Uterus (tissue), 4 donors: ENCODE data around the gene DIRAS1. TPM values are rescaled to one million over a fixed set of nuclear protein-coding genes. Genes with fewer than 3 reads are reported as not detected.

Source experiments
- DNase-seq, 2 donors: peaks; one replicate each; pipeline ENCODE4 v3.0.0-alpha.2; 2019 to 2020
- H3K27ac ChIP-seq, 2 donors: fragments of 200-600 bp; sonication (generic); 1 replicate in 1 of 2; 2 replicates in 1 of 2; pipeline ENCODE4 v1.5.1; 2016 to 2018
- H3K27me3 ChIP-seq, 2 donors: fragments of 200-600 bp; sonication (generic); one replicate each; pipeline ENCODE4 v1.5.1; 2018 to 2019; ENCODE audit warnings: control low read depth in 1 of 2
- H3K36me3 ChIP-seq, 2 donors: fragments of 200-600 bp; sonication (generic); one replicate each; pipeline ENCODE4 v1.5.1; 2019; ENCODE audit warnings: control low read depth in 1 of 2
- H3K4me1 ChIP-seq, 2 donors: fragments of 200-600 bp; sonication (generic); one replicate each; pipeline ENCODE4 v1.5.1; 2018 to 2019; ENCODE audit warnings: control low read depth in 1 of 2
- H3K4me3 ChIP-seq, 2 donors: fragments of 200-600 bp; sonication (generic); 1 replicate in 1 of 2; 2 replicates in 1 of 2; pipeline ENCODE4 v1.5.1; 2018 to 2019; ENCODE audit warnings: mild to moderate bottlenecking in 1 of 2
- H3K9me3 ChIP-seq, 2 donors: fragments of 200-600 bp; sonication (generic); one replicate each; pipeline ENCODE4 v1.5.1; 2019; ENCODE audit warnings: control low read depth in 1 of 2
- POLR2A ChIP-seq, 2 donors: fragments of 450-650 bp; IDR thresholded peaks; one replicate each; pipeline ENCODE4 v1.6.1; 2016; ENCODE audit warnings: antibody characterized with exemption in 2 of 2, mild to moderate bottlenecking in 1 of 2, moderate library complexity in 1 of 2
- intact Hi-C: fragments of 100-400 bp; cut with DNase I; formaldehyde crosslinking; loops from one replicate; pipeline ENCODE4 v1.15.1; 2023; ENCODE audit warnings: low total_unique reads
- total RNA-seq, 4 donors: library from RNA; depleted of rRNA in 3 of 4; stranded (reverse); fragments of >200 nt in 3 of 4; gene quantifications; one replicate each; pipeline versions ENCODE4 v1.1.0 to v1.2.4, GENCODE V29; 2014 to 2023
- TF ChIP-seq, protein P1 (sequence below), 4 experiments: fragments of 200-600 bp in 2 of 4; fragments of 450-650 bp in 2 of 4; sonication (generic) in 2 of 4; IDR thresholded peaks; one replicate each; pipeline ENCODE4 v1.5.1; 2016 to 2019; ENCODE audit warnings: antibody characterized with exemption in 4 of 4, mild to moderate bottlenecking in 2 of 4, moderate library complexity in 1 of 4
- donor health status: DM: yes; HTN: yes; CAD: no.

Gene DIRAS1
- total RNA-seq, 4 donors from 2014 or later, result 1.0 to 34.1 (median 4.9) TPM

DNA sequence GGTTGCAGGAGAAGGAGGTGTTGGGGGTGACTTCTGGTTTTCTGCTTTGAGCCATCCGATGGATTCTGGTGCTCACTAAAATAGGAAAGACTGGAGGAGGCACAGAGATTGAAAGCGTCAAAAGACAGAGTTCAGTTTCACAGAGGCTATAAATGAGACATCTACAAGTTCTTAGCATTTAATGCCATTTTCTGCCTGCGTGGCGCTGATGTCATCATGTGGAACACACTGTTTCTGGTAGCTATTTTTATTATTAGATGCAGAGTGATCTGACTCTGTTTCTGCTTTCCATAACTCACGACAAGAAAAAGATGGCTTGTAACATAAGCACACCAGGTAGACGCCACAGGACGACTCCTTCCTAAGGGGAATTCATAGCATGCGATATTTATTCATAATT lies 21.9 kb upstream of the DIRAS1 start:
- Histone ChIP-seq H3K4me3 (no peak overlapping the region), H3K27ac (no peak overlapping the region), H3K4me1 (no peaks in the 10 kb centered on the region), H3K36me3 (no peaks in the 10 kb centered on the region), H3K9me3 (no peaks in the 10 kb centered on the region), H3K27me3 (no peaks in the 10 kb centered on the region)
- TF ChIP-seq, protein P1, sequence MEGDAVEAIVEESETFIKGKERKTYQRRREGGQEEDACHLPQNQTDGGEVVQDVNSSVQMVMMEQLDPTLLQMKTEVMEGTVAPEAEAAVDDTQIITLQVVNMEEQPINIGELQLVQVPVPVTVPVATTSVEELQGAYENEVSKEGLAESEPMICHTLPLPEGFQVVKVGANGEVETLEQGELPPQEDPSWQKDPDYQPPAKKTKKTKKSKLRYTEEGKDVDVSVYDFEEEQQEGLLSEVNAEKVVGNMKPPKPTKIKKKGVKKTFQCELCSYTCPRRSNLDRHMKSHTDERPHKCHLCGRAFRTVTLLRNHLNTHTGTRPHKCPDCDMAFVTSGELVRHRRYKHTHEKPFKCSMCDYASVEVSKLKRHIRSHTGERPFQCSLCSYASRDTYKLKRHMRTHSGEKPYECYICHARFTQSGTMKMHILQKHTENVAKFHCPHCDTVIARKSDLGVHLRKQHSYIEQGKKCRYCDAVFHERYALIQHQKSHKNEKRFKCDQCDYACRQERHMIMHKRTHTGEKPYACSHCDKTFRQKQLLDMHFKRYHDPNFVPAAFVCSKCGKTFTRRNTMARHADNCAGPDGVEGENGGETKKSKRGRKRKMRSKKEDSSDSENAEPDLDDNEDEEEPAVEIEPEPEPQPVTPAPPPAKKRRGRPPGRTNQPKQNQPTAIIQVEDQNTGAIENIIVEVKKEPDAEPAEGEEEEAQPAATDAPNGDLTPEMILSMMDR (IDR thresholded peaks at IDR 0.05), result no peak
- no peak for TF ChIP-seq POLR2A (IDR thresholded peaks at IDR 0.05)
- intact Hi-C loops, result no loop called here
- DNase-seq, result no peak

DNA sequence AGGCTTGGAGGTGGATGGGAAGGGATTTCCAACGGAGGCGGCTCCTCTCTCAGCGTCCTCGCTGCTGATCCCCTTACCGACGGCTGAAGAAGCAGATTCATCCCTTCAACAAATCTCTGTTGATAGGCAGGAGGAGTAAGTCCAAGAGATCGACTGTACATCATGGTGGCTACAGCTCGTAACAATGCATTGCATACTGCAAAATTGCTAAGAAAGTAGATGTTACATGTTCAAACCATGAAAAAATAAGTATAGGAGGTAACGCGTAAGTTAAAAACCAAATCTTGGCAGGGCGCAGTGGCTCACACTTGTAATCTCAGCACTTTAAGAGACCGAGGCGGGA lies 19.1 kb upstream of the DIRAS1 start:
- no peak for TF ChIP-seq POLR2A (IDR thresholded peaks at IDR 0.05)
- TF ChIP-seq, protein P1 (IDR thresholded peaks at IDR 0.05), result no peak
- no peak for DNase-seq
- intact Hi-C loops, result no loop called here
- Histone ChIP-seq H3K27me3 (no peaks in the 10 kb centered on the region), H3K9me3 (no peaks in the 10 kb centered on the region), H3K36me3 (no peaks in the 10 kb centered on the region), H3K4me3 (peak overlapping the region in 1 of 2 donors; percentile 92), H3K27ac (no peak overlapping the region), H3K4me1 (peaks cover 0 to 4% of the 10 kb centered on the region in 2 donors)

DNA sequence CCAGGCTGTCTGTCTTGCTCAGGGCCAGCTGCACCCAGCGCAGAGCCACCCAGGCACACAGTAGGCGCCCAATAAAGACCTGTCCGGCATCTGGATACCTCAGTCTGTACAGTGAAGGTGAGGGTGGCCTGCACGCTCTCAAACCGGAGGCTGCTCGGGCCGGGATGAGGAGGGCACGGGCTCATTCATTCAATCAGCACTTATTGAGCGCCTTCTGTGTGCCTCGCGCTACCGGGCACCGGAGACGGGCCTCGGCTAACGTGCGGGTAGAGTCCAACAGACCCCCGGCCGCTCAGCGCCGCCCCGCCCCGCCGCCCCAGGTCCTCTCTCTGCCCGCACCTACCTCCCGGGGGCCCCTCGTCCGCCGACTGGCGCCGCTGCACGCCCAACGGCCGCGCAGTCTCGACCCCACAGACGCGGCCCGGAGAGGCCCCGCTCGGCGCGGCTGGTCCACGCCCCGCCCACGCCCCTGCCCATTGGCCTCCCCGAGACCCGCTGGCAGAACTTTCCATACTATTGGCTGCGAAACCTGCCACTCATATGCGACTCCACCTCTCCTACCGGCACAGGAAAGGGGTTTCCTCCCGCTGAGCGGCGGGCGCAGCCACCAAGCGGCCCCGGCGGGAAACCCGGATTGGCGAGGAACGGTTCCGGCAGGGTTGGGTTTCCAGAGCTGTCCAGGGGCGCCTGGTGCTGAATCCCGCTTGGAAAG lies 18.6 kb upstream of the DIRAS1 start, which contains the start of gene SLC39A3:
Gene SLC39A3, minus strand, starts transcription at position 416 of the 712 bp plus-strand sequence. CDS start 2,760 bp downstream, outside the sequence.
- DNase-seq, result peak; percentile 99
- Histone ChIP-seq H3K27ac (peak within 1 kb of the TSS in 1 of 2 donors; percentile 73), H3K36me3 (no peaks in the 10 kb centered on the region)

DNA sequence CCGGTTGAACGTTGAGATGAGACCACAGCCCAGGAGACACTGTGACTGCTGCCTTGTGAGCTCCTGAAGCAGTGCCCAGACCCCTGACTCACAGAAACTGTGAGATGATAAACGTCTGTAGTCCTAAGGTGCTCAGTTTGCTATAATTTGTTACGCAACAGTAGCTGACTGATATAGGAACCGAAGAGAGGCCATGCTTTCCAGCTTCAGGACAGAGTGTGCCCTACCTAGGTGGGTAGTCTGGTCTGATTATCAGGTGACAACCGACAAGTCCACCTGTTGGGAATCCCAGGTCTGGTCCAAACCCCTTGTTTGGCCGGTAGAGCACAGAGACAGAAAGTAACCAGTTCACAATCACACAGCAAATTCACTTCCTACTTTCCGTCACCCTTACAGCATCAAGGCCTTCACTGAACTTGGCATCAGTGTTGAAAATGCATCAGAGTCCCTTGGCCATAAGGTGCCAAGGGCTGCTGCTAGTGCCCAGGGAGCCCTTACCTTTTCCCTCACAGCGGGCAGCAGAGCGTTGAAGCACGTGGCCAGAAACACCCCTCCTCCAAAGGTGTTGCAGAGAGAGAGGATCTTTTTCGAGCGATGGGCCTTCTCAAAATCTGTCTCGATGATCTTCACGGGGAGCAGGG lies 15.5 kb upstream of the DIRAS1 start:
- H3K9me3 ChIP-seq, result no peaks in the 10 kb centered on the region
- H3K27ac ChIP-seq, result no peak overlapping the region
- H3K4me3 ChIP-seq, result no peak overlapping the region
- H3K27me3 ChIP-seq, result no peaks in the 10 kb centered on the region
- DNase-seq, result no peak
- H3K4me1 ChIP-seq, result peaks cover 0 to 4% of the 10 kb centered on the region in 2 donors
- no peaks in the 10 kb centered on the region for H3K36me3 ChIP-seq
- TF ChIP-seq, protein P1 (IDR thresholded peaks at IDR 0.05), result no peak
- intact Hi-C loops, result no loop called here

More for the DNA sequence above, 18.6 kb upstream of the DIRAS1 start, which contains the start of gene SLC39A3:
- TF ChIP-seq POLR2A (IDR thresholded peaks at IDR 0.05), result peak; percentile 36 to 37
- TF ChIP-seq, protein P1 (IDR thresholded peaks at IDR 0.05), result peak; percentile 8 to 70 (median 46)
- Histone ChIP-seq H3K9me3 (no peaks in the 10 kb centered on the region), H3K4me3 (peak within 1 kb of the TSS; percentile 68 to 92), H3K27me3 (no peaks in the 10 kb centered on the region), H3K4me1 (peaks cover 0 to 4% of the 10 kb centered on the region in 2 donors)
- intact Hi-C loops, result no loop called here

DNA sequence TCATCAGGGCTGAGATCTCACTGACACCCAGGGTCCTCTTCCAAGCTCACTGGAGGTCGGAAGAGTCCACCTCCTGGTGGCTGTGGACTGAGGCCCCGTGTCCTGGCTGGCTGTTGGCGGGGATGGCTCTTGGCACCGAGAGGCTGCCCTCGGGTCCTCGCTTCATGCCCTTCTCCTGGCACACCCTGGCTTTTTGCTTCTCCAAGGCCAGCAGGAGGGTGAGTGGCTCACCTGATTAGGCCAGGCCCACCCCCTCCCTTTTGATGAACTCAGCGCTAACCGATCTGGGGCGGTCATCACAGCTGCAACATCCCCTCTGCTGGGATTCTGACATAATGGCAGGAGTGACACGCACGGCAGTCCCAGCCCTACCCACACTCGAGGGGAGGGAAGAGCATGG lies 14.2 kb upstream of the DIRAS1 start:
- intact Hi-C loops, result no loop called here
- no peak for DNase-seq
- no peaks in the 10 kb centered on the region for H3K9me3 ChIP-seq
- TF ChIP-seq, protein P1 (IDR thresholded peaks at IDR 0.05), result no peak
- no peak for TF ChIP-seq POLR2A (IDR thresholded peaks at IDR 0.05)
- no peaks in the 10 kb centered on the region for H3K27me3 ChIP-seq
- no peak overlapping the region for H3K4me3 ChIP-seq
- no peak overlapping the region for H3K27ac ChIP-seq
- H3K36me3 ChIP-seq, result no peaks in the 10 kb centered on the region
- H3K4me1 ChIP-seq, result peaks cover 0 to 4% of the 10 kb centered on the region in 2 donors
